Pulmonary artery endothelial cell (primary cell): ENCODE results near the gene MACC1. TPM values are rescaled to one million over a fixed set of nuclear protein-coding genes. Genes with fewer than 3 reads are reported as not detected.

Source experiments
- DNase-seq: peaks from one replicate; pipeline ENCODE4 v3.0.0-alpha.2; 2011; ENCODE audit warnings: low read depth, low spot score
- total RNA-seq: library from RNA; depleted of rRNA; stranded (reverse); fragments of >200 nt; gene quantifications from 2 replicates; pipeline ENCODE4 v1.2.3, GENCODE V29; 2014

MACC1 gene
- total RNA-seq, 1 donor from 2014 or later = under 0.01 TPM

GRCh38 chr7:20183086-20183485 is 34.1 kb downstream of the MACC1 start:
- DNase-seq = no peak

- DNase-seq = no peak
Observed at GRCh38 chr7:20176578-20177242, 40.5 kb downstream of the MACC1 start.

GRCh38 chr7:20173828-20174227 is 43.4 kb downstream of the MACC1 start:
- DNase-seq = no peak

GRCh38 chr7:20172736-20173334 is 44.3 kb downstream of the MACC1 start:
- DNase-seq = no peak

- DNase-seq = no peak
Observed at GRCh38 chr7:20170633-20171032, 46.6 kb downstream of the MACC1 start.

- no peak for DNase-seq
Observed at GRCh38 chr7:20165146-20165510, 52.1 kb downstream of the MACC1 start.

- no peak for DNase-seq
Observed at GRCh38 chr7:20164425-20165145, 52.6 kb downstream of the MACC1 start.

- no peak for DNase-seq
Observed at GRCh38 chr7:20162665-20163064, 54.5 kb downstream of the MACC1 start.

- no peak for DNase-seq
Observed at GRCh38 chr7:20159226-20159747, 57.9 kb downstream of the MACC1 start.

GRCh38 chr7:20158684-20159083 is 58.5 kb downstream of the MACC1 start:
- no peak for DNase-seq

- DNase-seq = no peak
Observed at GRCh38 chr7:20157456-20157855, 59.7 kb downstream of the MACC1 start.

- DNase-seq = no peak
Observed at GRCh38 chr7:20153999-20154398, 63.2 kb downstream of the MACC1 start.

GRCh38 chr7:20153567-20153966 is 63.6 kb downstream of the MACC1 start:
- DNase-seq = no peak

- DNase-seq = no peak
Observed at GRCh38 chr7:20152511-20152910, 64.7 kb downstream of the MACC1 start.

- no peak for DNase-seq
Observed at GRCh38 chr7:20151708-20152456, 65.3 kb downstream of the MACC1 start.

- DNase-seq = no peak
Observed at GRCh38 chr7:20146451-20146850, 70.7 kb downstream of the MACC1 start.

GRCh38 chr7:20144801-20145200 is 72.4 kb downstream of the MACC1 start:
- DNase-seq = no peak

- no peak for DNase-seq
Observed at GRCh38 chr7:20141666-20142065, 75.5 kb downstream of the MACC1 start.

- no peak for DNase-seq
Observed at GRCh38 chr7:20141002-20141345, 76.2 kb downstream of the MACC1 start.

- DNase-seq = no peak
Observed at GRCh38 chr7:20140291-20141001, 76.7 kb downstream of the MACC1 start.

- DNase-seq = no peak
Observed at GRCh38 chr7:20136647-20137046, 80.5 kb downstream of the MACC1 start.
